Mammary epithelial cell (primary cell): ENCODE measurements around the gene LONP1.

Experiments used
- CTCF ChIP-seq, 2 donors: IDR thresholded peaks in 1 of 2; conservative IDR thresholded peaks in 1 of 2; 2 replicates each; pipeline ENCODE4 v1.5.1; 2011 to 2012; ENCODE audit warnings: inconsistent platforms in 2 of 2, low read length in 2 of 2, mild to moderate bottlenecking in 2 of 2, control low read depth in 1 of 2, low read depth in 1 of 2; ENCODE audit not compliant: insufficient read depth in 1 of 2; ENCODE audit errors: extremely low read depth in 1 of 2
- EZH2 ChIP-seq: IDR thresholded peaks from 2 replicates; pipeline ENCODE4 v1.6.1; 2012; ENCODE audit warnings: low read length, inconsistent platforms, borderline replicate concordance

- no peak for TF ChIP-seq EZH2
- peak; percentile 95 to 97 for TF ChIP-seq CTCF (conservative IDR thresholded peaks at IDR 0.05 in 1 of 2, IDR thresholded peaks at IDR 0.05 in 1 of 2; ENCODE audit: extremely low read depth in 1 of 2, insufficient read depth in 1 of 2, low read depth in 1 of 2, low read length in 2 of 2)
Measured at GRCh38 chr19:5690125-5690954, 29.6 kb downstream of the LONP1 start, which contains the start of gene RPL36.
